Iris pigment epithelial cell (primary cell): ENCODE measurements around the gene TLN1.
A peak's percentile ranks its signal among the peaks of the same experiment; 100 is the strongest.

ENCODE experiments used
- DNase-seq: peaks from one replicate; pipeline ENCODE4 v3.0.0-alpha.2; 2011; ENCODE audit warnings: low read depth

Gene TLN1

GRCh38 chr9:35706951-35707350 lies 25.0 kb downstream of the TLN1 start:
- DNase-seq, result no peak

GRCh38 chr9:35705836-35706430 lies 26.1 kb downstream of the TLN1 start:
- DNase-seq, result no peak

- no peak for DNase-seq
Measured at GRCh38 chr9:35705372-35705771, 26.6 kb downstream of the TLN1 start.

GRCh38 chr9:35703906-35704672 lies 27.9 kb downstream of the TLN1 start:
- no peak for DNase-seq

GRCh38 chr9:35702696-35703095 lies 29.3 kb downstream of the TLN1 start:
- no peak for DNase-seq

GRCh38 chr9:35700942-35701341 lies 31.1 kb downstream of the TLN1 start:
- no peak for DNase-seq

GRCh38 chr9:35700031-35700430 lies 32.0 kb downstream of the TLN1 start:
- no peak for DNase-seq

GRCh38 chr9:35698231-35698630 lies 33.8 kb downstream of the TLN1 start:
- DNase-seq, result no peak

- DNase-seq, result no peak
Measured at GRCh38 chr9:35697486-35697885, 34.5 kb downstream of the TLN1 start.

GRCh38 chr9:35696520-35697215 lies 35.3 kb downstream of the TLN1 start:
- peak; percentile 55 for DNase-seq

- no peak for DNase-seq
Measured at GRCh38 chr9:35695943-35696401, 36.0 kb downstream of the TLN1 start.

GRCh38 chr9:35691757-35692301 lies 40.2 kb downstream of the TLN1 start:
- no peak for DNase-seq

GRCh38 chr9:35691334-35691650 lies 40.7 kb downstream of the TLN1 start:
- no peak for DNase-seq

GRCh38 chr9:35690614-35691333 lies 41.2 kb downstream of the TLN1 start:
- peak; percentile 76 for DNase-seq

GRCh38 chr9:35690294-35690613 lies 41.7 kb downstream of the TLN1 start:
- DNase-seq, result peak; percentile 82

- DNase-seq, result peak; percentile 84
Measured at GRCh38 chr9:35689542-35690293, 42.3 kb downstream of the TLN1 start, which contains the start of gene TPM2. TPM2 (minus strand) TSS chr9:35689925; CDS start chr9:35689817, 108 bp downstream.

- peak; percentile 88 for DNase-seq
Measured at GRCh38 chr9:35688558-35689541, 43.1 kb downstream of the TLN1 start.

GRCh38 chr9:35687972-35688557 lies 43.9 kb downstream of the TLN1 start:
- DNase-seq, result no peak

- DNase-seq, result no peak
Measured at GRCh38 chr9:35687306-35687705, 44.7 kb downstream of the TLN1 start.
